ENCODE data around the gene HRH1.

- TF ChIP-seq, protein P1, sequence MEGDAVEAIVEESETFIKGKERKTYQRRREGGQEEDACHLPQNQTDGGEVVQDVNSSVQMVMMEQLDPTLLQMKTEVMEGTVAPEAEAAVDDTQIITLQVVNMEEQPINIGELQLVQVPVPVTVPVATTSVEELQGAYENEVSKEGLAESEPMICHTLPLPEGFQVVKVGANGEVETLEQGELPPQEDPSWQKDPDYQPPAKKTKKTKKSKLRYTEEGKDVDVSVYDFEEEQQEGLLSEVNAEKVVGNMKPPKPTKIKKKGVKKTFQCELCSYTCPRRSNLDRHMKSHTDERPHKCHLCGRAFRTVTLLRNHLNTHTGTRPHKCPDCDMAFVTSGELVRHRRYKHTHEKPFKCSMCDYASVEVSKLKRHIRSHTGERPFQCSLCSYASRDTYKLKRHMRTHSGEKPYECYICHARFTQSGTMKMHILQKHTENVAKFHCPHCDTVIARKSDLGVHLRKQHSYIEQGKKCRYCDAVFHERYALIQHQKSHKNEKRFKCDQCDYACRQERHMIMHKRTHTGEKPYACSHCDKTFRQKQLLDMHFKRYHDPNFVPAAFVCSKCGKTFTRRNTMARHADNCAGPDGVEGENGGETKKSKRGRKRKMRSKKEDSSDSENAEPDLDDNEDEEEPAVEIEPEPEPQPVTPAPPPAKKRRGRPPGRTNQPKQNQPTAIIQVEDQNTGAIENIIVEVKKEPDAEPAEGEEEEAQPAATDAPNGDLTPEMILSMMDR (IDR thresholded peaks at IDR 0.05; ENCODE audit: low read length), result no peak
- no peak for TF ChIP-seq EZH2 (optimal IDR thresholded peaks at IDR 0.05; ENCODE audit: low read depth, low read length)
Measured at GRCh38 chr3:11240496-11240895, 86.2 kb downstream of the HRH1 start.

Measured in MM.1S (cell line).